Activated naive CD8-positive, alpha-beta T cell treated with anti-CD3 and anti-CD28 coated beads for 36 hours (primary cell): ENCODE data around the gene USP22. TPM values are rescaled to one million over a fixed set of nuclear protein-coding genes. Genes with fewer than 3 reads are reported as not detected.

ENCODE experiments used
- DNase-seq: peaks from one replicate; pipeline ENCODE4 v3.0.0; 2021
- H3K27ac Mint-ChIP-seq: one replicate; pipeline ENCODE4 v1.8.0; 2022; ENCODE audit warnings: mild to moderate bottlenecking, moderate library complexity, mixed read lengths
- H3K27me3 Mint-ChIP-seq: one replicate; pipeline ENCODE4 v1.8.0; 2022; ENCODE audit warnings: mild to moderate bottlenecking, mixed read lengths
- H3K36me3 Mint-ChIP-seq: one replicate; pipeline ENCODE4 v1.8.0; 2021; ENCODE audit warnings: mild to moderate bottlenecking, mixed read lengths
- H3K4me1 Mint-ChIP-seq: one replicate; pipeline ENCODE4 v1.8.0; 2021; ENCODE audit warnings: mixed read lengths
- H3K4me3 Mint-ChIP-seq: one replicate; pipeline ENCODE4 v1.8.0; 2022; ENCODE audit warnings: mild to moderate bottlenecking, moderate library complexity, mixed read lengths
- H3K9me3 Mint-ChIP-seq: one replicate; pipeline ENCODE4 v1.8.0; 2022; ENCODE audit warnings: mixed read lengths
- total RNA-seq, 2 experiments: library from RNA; stranded (reverse); gene quantifications; one replicate each; pipeline ENCODE4 v1.2.3, GENCODE V29; 2021

The USP22 gene
- total RNA-seq, 2 experiments from 2014 or later: 178 to 183 TPM

GRCh38 chr17:21017861-21018260, 24.9 kb downstream of the USP22 start:
- H3K4me1 Mint-ChIP-seq: peaks cover 19% of the 10 kb centered on the region
- no peaks in the 10 kb centered on the region for H3K9me3 Mint-ChIP-seq
- DNase-seq: no peak
- peaks cover 43% of the 10 kb centered on the region for H3K36me3 Mint-ChIP-seq
- no peak overlapping the region for H3K4me3 Mint-ChIP-seq
- H3K27ac Mint-ChIP-seq: no peak overlapping the region
- H3K27me3 Mint-ChIP-seq: no peaks in the 10 kb centered on the region

GRCh38 chr17:21017256-21017655, 25.6 kb downstream of the USP22 start:
- peaks cover 39% of the 10 kb centered on the region for H3K36me3 Mint-ChIP-seq
- H3K4me3 Mint-ChIP-seq: no peak overlapping the region
- H3K9me3 Mint-ChIP-seq: no peaks in the 10 kb centered on the region
- DNase-seq: no peak
- H3K27me3 Mint-ChIP-seq: no peaks in the 10 kb centered on the region
- H3K4me1 Mint-ChIP-seq: peaks cover 20% of the 10 kb centered on the region
- no peak overlapping the region for H3K27ac Mint-ChIP-seq

- Mint-ChIP-seq H3K36me3 (peaks cover 41% of the 10 kb centered on the region), H3K4me3 (no peak overlapping the region), H3K9me3 (no peaks in the 10 kb centered on the region), H3K27ac (peak overlapping the region; percentile 21), H3K27me3 (no peaks in the 10 kb centered on the region), H3K4me1 (peaks cover 20% of the 10 kb centered on the region)
- no peak for DNase-seq
Observed at GRCh38 chr17:21016826-21017225, 26.0 kb downstream of the USP22 start.

- no peak for DNase-seq
- H3K4me3 Mint-ChIP-seq: no peak overlapping the region
- peak overlapping the region; percentile 54 for H3K27ac Mint-ChIP-seq
- no peaks in the 10 kb centered on the region for H3K27me3 Mint-ChIP-seq
- peaks cover 15% of the 10 kb centered on the region for H3K4me1 Mint-ChIP-seq
- no peaks in the 10 kb centered on the region for H3K9me3 Mint-ChIP-seq
- peaks cover 40% of the 10 kb centered on the region for H3K36me3 Mint-ChIP-seq
Observed at GRCh38 chr17:21015564-21015963, 27.2 kb downstream of the USP22 start.

GRCh38 chr17:21014498-21014897, 28.3 kb downstream of the USP22 start:
- H3K9me3 Mint-ChIP-seq: no peaks in the 10 kb centered on the region
- peak overlapping the region; percentile 54 for H3K27ac Mint-ChIP-seq
- H3K4me1 Mint-ChIP-seq: peaks cover 12% of the 10 kb centered on the region
- H3K27me3 Mint-ChIP-seq: no peaks in the 10 kb centered on the region
- peaks cover 34% of the 10 kb centered on the region for H3K36me3 Mint-ChIP-seq
- H3K4me3 Mint-ChIP-seq: no peak overlapping the region
- DNase-seq: no peak

GRCh38 chr17:21013983-21014382, 28.8 kb downstream of the USP22 start:
- Mint-ChIP-seq H3K4me1 (peaks cover 12% of the 10 kb centered on the region), H3K4me3 (no peak overlapping the region), H3K27me3 (no peaks in the 10 kb centered on the region), H3K27ac (no peak overlapping the region), H3K36me3 (peaks cover 32% of the 10 kb centered on the region), H3K9me3 (no peaks in the 10 kb centered on the region)
- no peak for DNase-seq

- Mint-ChIP-seq H3K27ac (no peak overlapping the region), H3K4me3 (no peak overlapping the region), H3K36me3 (peaks cover 30% of the 10 kb centered on the region), H3K4me1 (peaks cover 12% of the 10 kb centered on the region), H3K27me3 (no peaks in the 10 kb centered on the region), H3K9me3 (no peaks in the 10 kb centered on the region)
- DNase-seq: no peak
Observed at GRCh38 chr17:21012736-21013135, 30.1 kb downstream of the USP22 start.

- Mint-ChIP-seq H3K4me1 (peaks cover 2% of the 10 kb centered on the region), H3K36me3 (peaks cover 26% of the 10 kb centered on the region), H3K27ac (peak overlapping the region; percentile 10), H3K9me3 (no peaks in the 10 kb centered on the region), H3K4me3 (no peak overlapping the region), H3K27me3 (no peaks in the 10 kb centered on the region)
- no peak for DNase-seq
Observed at GRCh38 chr17:21010705-21011596, 31.9 kb downstream of the USP22 start.

- H3K27ac Mint-ChIP-seq: no peak overlapping the region
- no peaks in the 10 kb centered on the region for H3K9me3 Mint-ChIP-seq
- peaks cover 2% of the 10 kb centered on the region for H3K4me1 Mint-ChIP-seq
- H3K4me3 Mint-ChIP-seq: no peak overlapping the region
- H3K36me3 Mint-ChIP-seq: peaks cover 34% of the 10 kb centered on the region
- H3K27me3 Mint-ChIP-seq: no peaks in the 10 kb centered on the region
- no peak for DNase-seq
Observed at GRCh38 chr17:21008992-21009671, 33.7 kb downstream of the USP22 start.

GRCh38 chr17:21008160-21008915, 34.5 kb downstream of the USP22 start:
- Mint-ChIP-seq H3K27ac (no peak overlapping the region), H3K4me3 (no peak overlapping the region), H3K9me3 (no peaks in the 10 kb centered on the region), H3K4me1 (peaks cover 2% of the 10 kb centered on the region), H3K27me3 (no peaks in the 10 kb centered on the region), H3K36me3 (peaks cover 32% of the 10 kb centered on the region)
- no peak for DNase-seq

GRCh38 chr17:21007646-21008045, 35.2 kb downstream of the USP22 start:
- Mint-ChIP-seq H3K9me3 (no peaks in the 10 kb centered on the region), H3K4me1 (peaks cover 2% of the 10 kb centered on the region), H3K27me3 (no peaks in the 10 kb centered on the region), H3K27ac (no peak overlapping the region), H3K4me3 (no peak overlapping the region), H3K36me3 (peaks cover 30% of the 10 kb centered on the region)
- no peak for DNase-seq

- no peak for DNase-seq
- H3K4me1 Mint-ChIP-seq: peaks cover 10% of the 10 kb centered on the region
- no peak overlapping the region for H3K4me3 Mint-ChIP-seq
- peaks cover 30% of the 10 kb centered on the region for H3K36me3 Mint-ChIP-seq
- no peaks in the 10 kb centered on the region for H3K9me3 Mint-ChIP-seq
- no peaks in the 10 kb centered on the region for H3K27me3 Mint-ChIP-seq
- H3K27ac Mint-ChIP-seq: no peak overlapping the region
Observed at GRCh38 chr17:21005803-21006202, 37.0 kb downstream of the USP22 start.

- Mint-ChIP-seq H3K4me3 (no peak overlapping the region), H3K4me1 (peaks cover 13% of the 10 kb centered on the region), H3K27ac (no peak overlapping the region), H3K9me3 (no peaks in the 10 kb centered on the region), H3K36me3 (peaks cover 30% of the 10 kb centered on the region), H3K27me3 (no peaks in the 10 kb centered on the region)
- DNase-seq: no peak
Observed at GRCh38 chr17:21005367-21005766, 37.4 kb downstream of the USP22 start.

GRCh38 chr17:21004016-21004930, 38.5 kb downstream of the USP22 start:
- DNase-seq: no peak
- Mint-ChIP-seq H3K9me3 (no peaks in the 10 kb centered on the region), H3K4me1 (peaks cover 17% of the 10 kb centered on the region), H3K27ac (no peak overlapping the region), H3K27me3 (no peaks in the 10 kb centered on the region), H3K36me3 (peaks cover 38% of the 10 kb centered on the region), H3K4me3 (no peak overlapping the region)
